HFFc6 (cell line): ENCODE measurements around the gene ATF5. TPM values are rescaled to one million over a fixed set of nuclear protein-coding genes. Genes with fewer than 3 reads are reported as not detected.

Experiments
- DNase-seq: peaks from one replicate; pipeline ENCODE4 v3.0.0-alpha.2; 2018
- H3K27ac Mint-ChIP-seq: 2 replicates; pipeline ENCODE4 v1.8.0; 2020; ENCODE audit warnings: mild to moderate bottlenecking, mixed read lengths
- H3K27me3 Mint-ChIP-seq: 2 replicates; pipeline ENCODE4 v1.8.0; 2021; ENCODE audit warnings: mild to moderate bottlenecking, moderate library complexity, mixed read lengths; ENCODE audit not compliant: insufficient read depth
- H3K36me3 Mint-ChIP-seq: 2 replicates; pipeline ENCODE4 v1.8.0; 2021; ENCODE audit warnings: low read depth, mixed read lengths
- H3K4me1 Mint-ChIP-seq: 2 replicates; pipeline ENCODE4 v1.8.0; 2020; ENCODE audit warnings: low read depth, mixed read lengths
- H3K4me3 Mint-ChIP-seq: 2 replicates; pipeline ENCODE4 v1.8.0; 2020; ENCODE audit warnings: mild to moderate bottlenecking, moderate library complexity, mixed read lengths
- H3K9me3 Mint-ChIP-seq: 2 replicates; pipeline ENCODE4 v1.8.0; 2020; ENCODE audit warnings: mild to moderate bottlenecking, mixed read lengths
- CTCF ChIP-seq: fragments of 200-600 bp; sonication (generic); IDR thresholded peaks from 2 replicates; pipeline ENCODE4 v1.5.0; 2021; ENCODE audit warnings: antibody characterized with exemption, mild to moderate bottlenecking
- long read RNA-seq: library from polyadenylated mRNA; unstranded; transcript quantifications from one replicate; pipeline ENCODE4 v2.0.0, GENCODE V29; 2019
- total RNA-seq, 6 experiments: library from RNA; stranded (reverse); fragmentation: NEBNext Ultra II Directional; extraction: Animal tissue kit (Norgen Biotek cat#: 25700); gene quantifications; 2 replicates in 1 of 6; 3 replicates in 5 of 6; pipeline ENCODE4 v1.2.3, GENCODE V29; 2021

Gene ATF5
- total RNA-seq: 10 to 100 TPM; 38.2 to 44.4 (median 41.2) TPM
- long read RNA-seq, partial matches to known transcripts: 1 of 5 reads
- long read RNA-seq, other reads (novel, unspliced or antisense): 4 of 5 reads

GRCh38 chr19:49929121-49929610 lies at the start of gene ATF5, which contains the start of gene NUP62:
Gene ATF5, plus strand, starts transcription at chr19:49929205. Its CDS starts 1,646 bp downstream, at chr19:49930851.
Gene NUP62, minus strand, starts transcription at chr19:49929504. Its CDS starts 19,697 bp downstream, at chr19:49909807.
- Mint-ChIP-seq H3K36me3 (peaks cover 59% of the 10 kb centered on the region), H3K4me3 (peak within 1 kb of the TSS; percentile 95)

GRCh38 chr19:49879243-49879963 lies 49.6 kb upstream of the ATF5 start:
- Mint-ChIP-seq H3K4me3 (no peak overlapping the region), H3K36me3 (peaks cover 19% of the 10 kb centered on the region), H3K4me1 (peaks cover 23% of the 10 kb centered on the region), H3K27ac (no peak overlapping the region), H3K27me3 (no peaks in the 10 kb centered on the region; the same call in 1 of the 2 replicates), H3K9me3 (no peaks in the 10 kb centered on the region)
- no peak for DNase-seq
- no peak for TF ChIP-seq CTCF

More at GRCh38 chr19:49929121-49929610, at the start of gene ATF5, which contains the start of gene NUP62:
- peak within 1 kb of the TSS; percentile 94 for H3K27ac Mint-ChIP-seq
- DNase-seq: peak; percentile 66
- peaks cover 23% of the 10 kb centered on the region for H3K4me1 Mint-ChIP-seq
- no peak for TF ChIP-seq CTCF
- H3K9me3 Mint-ChIP-seq: peaks cover 8% of the 10 kb centered on the region; the same call in 1 of the 2 replicates
- peaks cover 13% of the 10 kb centered on the region for H3K27me3 Mint-ChIP-seq

- Mint-ChIP-seq H3K36me3 (peaks cover 19% of the 10 kb centered on the region), H3K27me3 (no peaks in the 10 kb centered on the region; the same call in 1 of the 2 replicates), H3K4me3 (no peak overlapping the region), H3K4me1 (peaks cover 15% of the 10 kb centered on the region), H3K9me3 (no peaks in the 10 kb centered on the region), H3K27ac (no peak overlapping the region)
- no peak for DNase-seq
- no peak for TF ChIP-seq CTCF
Measured at GRCh38 chr19:49880162-49880869, 48.7 kb upstream of the ATF5 start.

- Mint-ChIP-seq H3K4me3 (no peak overlapping the region), H3K27ac (no peak overlapping the region), H3K27me3 (no peaks in the 10 kb centered on the region; the same call in 1 of the 2 replicates), H3K9me3 (no peaks in the 10 kb centered on the region), H3K4me1 (peaks cover 12% of the 10 kb centered on the region), H3K36me3 (peaks cover 19% of the 10 kb centered on the region)
- DNase-seq: no peak
- TF ChIP-seq CTCF: no peak
Measured at GRCh38 chr19:49881186-49881585, 47.8 kb upstream of the ATF5 start.

- Mint-ChIP-seq H3K4me1 (peaks cover 12% of the 10 kb centered on the region), H3K36me3 (peaks cover 19% of the 10 kb centered on the region), H3K27ac (no peak overlapping the region), H3K9me3 (no peaks in the 10 kb centered on the region), H3K4me3 (no peak overlapping the region), H3K27me3 (no peaks in the 10 kb centered on the region; the same call in 1 of the 2 replicates)
- no peak for TF ChIP-seq CTCF
- no peak for DNase-seq
Measured at GRCh38 chr19:49881672-49882394, 47.2 kb upstream of the ATF5 start.
